Ectodermal cell (in vitro differentiated cells): ENCODE results near the gene KRTAP29-1. TPM values are rescaled to one million over a fixed set of nuclear protein-coding genes. Genes with fewer than 3 reads are reported as not detected.
"Not testable (repeated sequence)": the region's sequence is repeated elsewhere in the genome, so short reads cannot be mapped to it uniquely, and the experiment has no call there.

Experiments
- H3K27ac ChIP-seq: 2 replicates; pipeline ENCODE4 v1.7.0; 2013; ENCODE audit warnings: mild to moderate bottlenecking, low read depth, low read length; ENCODE audit not compliant: insufficient read depth, poor library complexity, severe bottlenecking
- H3K27me3 ChIP-seq: 2 replicates; pipeline ENCODE4 v1.7.0; 2013; ENCODE audit warnings: mild to moderate bottlenecking, low read length; ENCODE audit not compliant: insufficient read depth, control insufficient read depth, poor library complexity, severe bottlenecking
- H3K36me3 ChIP-seq: one replicate; pipeline ENCODE4 v1.7.0; 2013; ENCODE audit warnings: low read length; ENCODE audit not compliant: control insufficient read depth, insufficient read depth
- H3K4me1 ChIP-seq: one replicate; pipeline ENCODE4 v1.7.0; 2013; ENCODE audit warnings: low read length; ENCODE audit not compliant: control insufficient read depth, insufficient read depth
- H3K4me3 ChIP-seq: 2 replicates; pipeline ENCODE4 v1.7.0; 2013; ENCODE audit warnings: low read depth, low read length, control low read depth; ENCODE audit not compliant: insufficient read depth
- H3K9me3 ChIP-seq: 2 replicates; pipeline ENCODE4 v1.7.0; 2013; ENCODE audit warnings: mild to moderate bottlenecking, low read length, moderate library complexity; ENCODE audit not compliant: control insufficient read depth
- WGBS, 2 experiments: methylation state at CpG; one replicate each; pipeline ENCODE4 v1.1.7; 2013; ENCODE audit warnings: missing lambda C conversion rate in 2 of 2; 5-methylcytosine and 5-hydroxymethylcytosine counted together
- polyA plus RNA-seq, 4 experiments: library from polyadenylated mRNA; stranded (reverse); fragments of 50-300 nt; gene quantifications; one replicate each; pipeline ENCODE4 v1.2.3, GENCODE V29; 2013

KRTAP29-1 gene, protein sequence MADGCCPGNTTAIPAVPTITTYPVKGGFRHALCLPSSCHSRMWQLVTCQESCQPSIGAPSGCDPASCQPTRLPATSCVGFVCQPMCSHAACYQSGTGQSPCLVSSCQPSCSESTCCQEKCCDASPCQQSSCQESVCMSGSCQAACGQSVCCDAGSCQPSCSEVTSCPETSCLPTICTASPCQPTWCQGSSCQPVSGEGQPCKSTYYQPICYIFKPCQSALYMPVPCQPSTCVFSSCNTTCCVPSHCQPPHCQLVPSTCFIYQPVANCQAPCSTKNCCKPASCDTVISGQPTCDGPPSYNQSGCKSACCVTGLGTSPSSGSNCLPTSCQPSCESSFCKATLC
- not detected for polyA plus RNA-seq (2013, experiment 1 of 4)
- polyA plus RNA-seq (2013, experiment 2 of 4), result not detected
- polyA plus RNA-seq (2013, experiment 3 of 4), result not detected
- not detected for polyA plus RNA-seq (2013, experiment 4 of 4)

- Histone ChIP-seq H3K27ac (no peak within 1 kb of the TSS), H3K36me3 (no peaks in the 10 kb centered on the region), H3K4me1 (no peaks in the 10 kb centered on the region), H3K4me3 (no peak within 1 kb of the TSS), H3K9me3 (no peaks in the 10 kb centered on the region), H3K27me3 (no peaks in the 10 kb centered on the region)
- 87 to 92% methylated on average over 11 of the region's 11 CpGs for WGBS, 2 experiments
Observed at GRCh38 chr17:41301916-41302901, at the start of gene KRTAP29-1. Gene KRTAP29-1 (minus strand): TSS chr17:41302851. CDS start chr17:41302851, 0 bp downstream.

GRCh38 chr17:41351177-41351576 lies 48.5 kb upstream of the KRTAP29-1 start:
- no peak overlapping the region for H3K27ac ChIP-seq
- H3K4me1 ChIP-seq, result no peaks in the 10 kb centered on the region
- 89 to 100% methylated on average over 2 of the region's 2 CpGs for WGBS, 2 experiments
- no peaks in the 10 kb centered on the region for H3K9me3 ChIP-seq
- H3K4me3 ChIP-seq, result no peak overlapping the region
- H3K36me3 ChIP-seq, result no peaks in the 10 kb centered on the region
- no peaks in the 10 kb centered on the region for H3K27me3 ChIP-seq

GRCh38 chr17:41350381-41350878 lies 47.8 kb upstream of the KRTAP29-1 start, which contains the start of gene KRT33A:
Gene KRT33A (minus strand): TSS chr17:41350828. CDS start chr17:41350767, 61 bp downstream.
- not testable (repeated sequence) for H3K36me3 ChIP-seq, H3K27ac ChIP-seq, H3K9me3 ChIP-seq, H3K4me3 ChIP-seq, H3K27me3 ChIP-seq, H3K4me1 ChIP-seq
- 90 to 92% methylated on average over 16 of the region's 16 CpGs for WGBS, 2 experiments

- WGBS, 2 experiments, result 94 to 95% methylated on average over 7 of the region's 7 CpGs
- Histone ChIP-seq H3K4me1 (no peaks in the 10 kb centered on the region), H3K36me3 (no peaks in the 10 kb centered on the region), H3K27ac (no peak overlapping the region), H3K9me3 (no peaks in the 10 kb centered on the region), H3K27me3 (no peaks in the 10 kb centered on the region), H3K4me3 (no peak overlapping the region)
Observed at GRCh38 chr17:41347869-41348760, 45.5 kb upstream of the KRTAP29-1 start.

DNA sequence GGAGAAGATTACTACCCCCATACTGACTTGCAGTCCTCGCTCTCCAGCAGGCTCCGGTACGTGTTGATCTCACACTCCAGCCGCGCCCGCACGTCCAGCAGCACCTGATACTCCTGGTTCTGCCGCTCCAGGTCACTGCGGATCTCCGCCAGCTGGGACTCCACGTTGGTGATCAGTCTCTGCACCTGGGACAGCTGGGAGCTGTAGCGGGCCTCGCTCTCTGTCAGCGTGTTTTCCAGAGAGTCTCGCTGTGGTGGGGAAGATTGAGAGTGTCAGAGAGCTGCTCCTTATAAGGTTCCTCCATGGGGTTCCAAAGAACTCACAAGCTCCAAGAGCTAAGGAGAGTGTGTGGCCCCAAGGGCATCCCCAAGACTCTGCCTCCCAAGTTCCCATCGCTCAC lies 43.8 kb upstream of the KRTAP29-1 start:
- not testable (repeated sequence) for H3K4me1 ChIP-seq, H3K27ac ChIP-seq, H3K4me3 ChIP-seq, H3K27me3 ChIP-seq, H3K36me3 ChIP-seq, H3K9me3 ChIP-seq
- WGBS, 2 experiments, result 96% methylated on average over 16 of the region's 16 CpGs

GRCh38 chr17:41345992-41346391 lies 43.3 kb upstream of the KRTAP29-1 start:
- Histone ChIP-seq H3K27ac (no peak overlapping the region), H3K4me1 (no peaks in the 10 kb centered on the region), H3K9me3 (no peaks in the 10 kb centered on the region), H3K36me3 (no peaks in the 10 kb centered on the region), H3K4me3 (no peak overlapping the region), H3K27me3 (no peaks in the 10 kb centered on the region)
- WGBS, 2 experiments, result 97 to 98% methylated on average over 3 of the region's 3 CpGs

GRCh38 chr17:41343029-41343428 lies 40.4 kb upstream of the KRTAP29-1 start:
- H3K36me3 ChIP-seq, result no peaks in the 10 kb centered on the region
- no peaks in the 10 kb centered on the region for H3K4me1 ChIP-seq
- H3K9me3 ChIP-seq, result no peaks in the 10 kb centered on the region
- no peaks in the 10 kb centered on the region for H3K27me3 ChIP-seq
- WGBS, 2 experiments, result 82 to 89% methylated on average over 3 of the region's 3 CpGs
- H3K4me3 ChIP-seq, result no peak overlapping the region
- no peak overlapping the region for H3K27ac ChIP-seq

DNA sequence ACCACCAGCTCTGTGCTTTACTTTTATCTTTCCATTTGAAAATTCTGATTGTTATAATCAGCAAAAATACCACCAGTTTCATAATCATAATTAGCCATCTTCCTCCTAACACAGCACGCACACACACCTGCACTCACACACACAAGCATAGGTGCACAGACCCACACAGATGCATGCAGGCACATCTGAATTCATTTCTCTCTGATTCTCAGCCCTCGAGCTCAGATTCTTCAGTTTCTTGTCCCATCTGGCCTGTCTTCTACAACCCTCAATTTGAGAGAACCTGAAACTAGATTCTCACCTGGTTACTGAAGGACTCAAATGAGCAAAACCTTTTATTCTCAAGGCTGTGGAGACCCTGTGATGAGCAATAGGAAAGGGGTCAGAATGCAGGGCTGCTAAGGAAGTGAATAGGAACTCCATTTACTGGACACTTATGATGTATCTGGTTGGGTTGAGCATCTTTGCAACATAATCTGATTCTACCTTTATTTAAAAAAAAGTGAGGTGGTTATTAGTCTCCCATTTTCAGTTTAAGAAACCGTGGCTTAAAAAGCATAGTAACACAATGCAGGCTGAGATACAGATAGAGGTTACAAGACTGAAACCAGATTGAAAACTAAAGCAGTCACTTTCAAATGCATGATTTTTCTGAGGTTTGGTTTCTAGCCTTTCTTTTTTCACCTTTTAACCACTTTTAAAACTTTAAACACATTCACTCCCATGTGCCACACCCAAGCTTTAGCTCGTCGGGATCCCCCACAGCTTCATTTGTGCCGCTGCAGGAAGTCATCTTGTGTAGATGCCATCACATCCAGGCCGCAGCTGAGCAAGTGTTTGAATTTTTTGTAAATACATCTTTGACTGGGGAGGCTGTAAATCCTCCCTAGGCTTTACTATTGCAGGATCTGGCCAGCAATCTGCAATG lies 38.5 kb upstream of the KRTAP29-1 start:
- 90 to 91% methylated on average over 7 of the region's 7 CpGs for WGBS, 2 experiments
- Histone ChIP-seq H3K4me3 (no peak overlapping the region), H3K4me1 (no peaks in the 10 kb centered on the region), H3K27ac (no peak overlapping the region), H3K36me3 (no peaks in the 10 kb centered on the region), H3K27me3 (no peaks in the 10 kb centered on the region), H3K9me3 (no peaks in the 10 kb centered on the region)

GRCh38 chr17:41340494-41340893 lies 37.8 kb upstream of the KRTAP29-1 start:
- Histone ChIP-seq H3K4me3 (no peak overlapping the region), H3K36me3 (no peaks in the 10 kb centered on the region), H3K4me1 (no peaks in the 10 kb centered on the region), H3K27ac (no peak overlapping the region), H3K27me3 (no peaks in the 10 kb centered on the region), H3K9me3 (no peaks in the 10 kb centered on the region)
- WGBS, 2 experiments, result 70 to 73% methylated on average over 2 to 3 of the region's 3 CpGs
